ENCODE results near the gene PPIE.

DNA sequence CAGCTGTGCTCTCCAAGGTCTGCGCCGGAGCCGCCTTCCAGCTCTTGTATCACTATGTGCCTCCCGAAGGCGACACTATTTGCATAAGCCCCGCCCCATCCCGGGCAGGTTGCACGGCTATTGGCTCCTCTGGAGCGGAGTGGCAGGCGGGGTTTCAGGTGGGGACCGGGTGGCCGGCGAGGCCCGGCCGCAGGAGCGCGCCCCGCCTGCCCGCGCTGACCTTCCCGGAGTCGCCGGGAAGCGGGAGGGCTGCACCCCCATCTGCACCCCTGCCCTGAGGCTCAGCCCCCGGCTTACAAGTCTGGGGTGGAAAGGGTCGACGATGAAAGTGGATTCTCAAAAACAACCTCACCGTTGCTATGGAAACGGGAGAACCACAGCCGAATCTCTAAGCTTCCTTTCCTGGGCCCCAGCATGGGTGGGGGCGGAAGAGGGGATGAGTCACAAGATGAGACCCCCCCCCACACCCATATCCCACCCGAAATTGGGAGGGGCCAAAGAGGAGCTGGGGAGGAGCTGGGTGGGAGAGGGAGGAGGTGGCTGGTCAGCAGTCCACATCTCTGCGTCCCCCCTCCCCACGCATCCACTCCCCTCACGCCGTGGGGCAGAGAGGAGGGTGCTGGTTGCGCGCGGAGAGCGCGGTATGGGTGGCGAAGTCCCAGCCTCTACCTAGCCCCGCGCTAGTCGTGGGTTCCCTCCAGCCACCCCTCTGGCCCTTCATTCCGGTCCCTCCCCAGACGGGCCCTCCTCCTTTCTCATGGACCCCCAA lies 47.1 kb upstream of the PPIE start, which contains the start of gene HPCAL4:
- TF ChIP-seq, protein P1, sequence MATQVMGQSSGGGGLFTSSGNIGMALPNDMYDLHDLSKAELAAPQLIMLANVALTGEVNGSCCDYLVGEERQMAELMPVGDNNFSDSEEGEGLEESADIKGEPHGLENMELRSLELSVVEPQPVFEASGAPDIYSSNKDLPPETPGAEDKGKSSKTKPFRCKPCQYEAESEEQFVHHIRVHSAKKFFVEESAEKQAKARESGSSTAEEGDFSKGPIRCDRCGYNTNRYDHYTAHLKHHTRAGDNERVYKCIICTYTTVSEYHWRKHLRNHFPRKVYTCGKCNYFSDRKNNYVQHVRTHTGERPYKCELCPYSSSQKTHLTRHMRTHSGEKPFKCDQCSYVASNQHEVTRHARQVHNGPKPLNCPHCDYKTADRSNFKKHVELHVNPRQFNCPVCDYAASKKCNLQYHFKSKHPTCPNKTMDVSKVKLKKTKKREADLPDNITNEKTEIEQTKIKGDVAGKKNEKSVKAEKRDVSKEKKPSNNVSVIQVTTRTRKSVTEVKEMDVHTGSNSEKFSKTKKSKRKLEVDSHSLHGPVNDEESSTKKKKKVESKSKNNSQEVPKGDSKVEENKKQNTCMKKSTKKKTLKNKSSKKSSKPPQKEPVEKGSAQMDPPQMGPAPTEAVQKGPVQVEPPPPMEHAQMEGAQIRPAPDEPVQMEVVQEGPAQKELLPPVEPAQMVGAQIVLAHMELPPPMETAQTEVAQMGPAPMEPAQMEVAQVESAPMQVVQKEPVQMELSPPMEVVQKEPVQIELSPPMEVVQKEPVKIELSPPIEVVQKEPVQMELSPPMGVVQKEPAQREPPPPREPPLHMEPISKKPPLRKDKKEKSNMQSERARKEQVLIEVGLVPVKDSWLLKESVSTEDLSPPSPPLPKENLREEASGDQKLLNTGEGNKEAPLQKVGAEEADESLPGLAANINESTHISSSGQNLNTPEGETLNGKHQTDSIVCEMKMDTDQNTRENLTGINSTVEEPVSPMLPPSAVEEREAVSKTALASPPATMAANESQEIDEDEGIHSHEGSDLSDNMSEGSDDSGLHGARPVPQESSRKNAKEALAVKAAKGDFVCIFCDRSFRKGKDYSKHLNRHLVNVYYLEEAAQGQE (IDR thresholded peaks at IDR 0.05; ENCODE audit: unreplicated experiment) = no peak
- TF ChIP-seq, protein P2, sequence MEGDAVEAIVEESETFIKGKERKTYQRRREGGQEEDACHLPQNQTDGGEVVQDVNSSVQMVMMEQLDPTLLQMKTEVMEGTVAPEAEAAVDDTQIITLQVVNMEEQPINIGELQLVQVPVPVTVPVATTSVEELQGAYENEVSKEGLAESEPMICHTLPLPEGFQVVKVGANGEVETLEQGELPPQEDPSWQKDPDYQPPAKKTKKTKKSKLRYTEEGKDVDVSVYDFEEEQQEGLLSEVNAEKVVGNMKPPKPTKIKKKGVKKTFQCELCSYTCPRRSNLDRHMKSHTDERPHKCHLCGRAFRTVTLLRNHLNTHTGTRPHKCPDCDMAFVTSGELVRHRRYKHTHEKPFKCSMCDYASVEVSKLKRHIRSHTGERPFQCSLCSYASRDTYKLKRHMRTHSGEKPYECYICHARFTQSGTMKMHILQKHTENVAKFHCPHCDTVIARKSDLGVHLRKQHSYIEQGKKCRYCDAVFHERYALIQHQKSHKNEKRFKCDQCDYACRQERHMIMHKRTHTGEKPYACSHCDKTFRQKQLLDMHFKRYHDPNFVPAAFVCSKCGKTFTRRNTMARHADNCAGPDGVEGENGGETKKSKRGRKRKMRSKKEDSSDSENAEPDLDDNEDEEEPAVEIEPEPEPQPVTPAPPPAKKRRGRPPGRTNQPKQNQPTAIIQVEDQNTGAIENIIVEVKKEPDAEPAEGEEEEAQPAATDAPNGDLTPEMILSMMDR (conservative IDR thresholded peaks at IDR 0.05; ENCODE audit: low read depth in 2 of 2) = no peak
- no peak for TF ChIP-seq EZH2 (IDR thresholded peaks at IDR 0.05; ENCODE audit: low read depth, unreplicated experiment)
- TF ChIP-seq POLR2AphosphoS5 (IDR thresholded peaks at IDR 0.05; ENCODE audit: low read depth) = no peak
- TF ChIP-seq CREB1 (CRISPR knock-in tag; IDR thresholded peaks at IDR 0.05; ENCODE audit: low read depth) = no peak
- no peak for TF ChIP-seq EZH2phosphoT487 (IDR thresholded peaks at IDR 0.05; ENCODE audit: unreplicated experiment)
- no peak for TF ChIP-seq STAT1 (IDR thresholded peaks at IDR 0.05; ENCODE audit: unreplicated experiment)
- no peak for TF ChIP-seq JUNB (IDR thresholded peaks at IDR 0.05; ENCODE audit: unreplicated experiment)
- TF ChIP-seq, protein P3, sequence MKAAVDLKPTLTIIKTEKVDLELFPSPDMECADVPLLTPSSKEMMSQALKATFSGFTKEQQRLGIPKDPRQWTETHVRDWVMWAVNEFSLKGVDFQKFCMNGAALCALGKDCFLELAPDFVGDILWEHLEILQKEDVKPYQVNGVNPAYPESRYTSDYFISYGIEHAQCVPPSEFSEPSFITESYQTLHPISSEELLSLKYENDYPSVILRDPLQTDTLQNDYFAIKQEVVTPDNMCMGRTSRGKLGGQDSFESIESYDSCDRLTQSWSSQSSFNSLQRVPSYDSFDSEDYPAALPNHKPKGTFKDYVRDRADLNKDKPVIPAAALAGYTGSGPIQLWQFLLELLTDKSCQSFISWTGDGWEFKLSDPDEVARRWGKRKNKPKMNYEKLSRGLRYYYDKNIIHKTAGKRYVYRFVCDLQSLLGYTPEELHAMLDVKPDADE (IDR thresholded peaks at IDR 0.05) = no peak
- TF ChIP-seq ZNF331 (CRISPR knock-in tag; IDR thresholded peaks at IDR 0.05; ENCODE audit: low read depth) = no peak
- no peak for TF ChIP-seq NANOG (IDR thresholded peaks at IDR 0.05; ENCODE audit: borderline replicate concordance)
